Central memory CD8-positive, alpha-beta T cell (primary cell): ENCODE results near the gene TMC7.

Experiments
- ATAC-seq: fragments of 150-1000 bp; cut with Tn5 transposase; replicated peaks from 2 replicates; pipeline ENCODE4 v1.10.0; 2022; ENCODE audit warnings: mild to moderate bottlenecking, moderate FRiP score, moderate number of reproducible peaks; ENCODE audit not compliant: poor library complexity, severe bottlenecking; ENCODE audit errors: extremely low read depth
- DNase-seq, 2 donors: peaks; one replicate each; pipeline ENCODE4 v3.0.0; 2021; ENCODE audit warnings: low spot score in 2 of 2
- H3K27ac Mint-ChIP-seq: one replicate; pipeline ENCODE4 v1.8.0; 2022; ENCODE audit warnings: low read depth, mild to moderate bottlenecking, moderate library complexity, mixed read lengths
- H3K27me3 Mint-ChIP-seq: one replicate; pipeline ENCODE4 v1.8.0; 2022; ENCODE audit warnings: mixed read lengths
- H3K36me3 Mint-ChIP-seq: one replicate; pipeline ENCODE4 v1.8.0; 2022; ENCODE audit warnings: mild to moderate bottlenecking, moderate library complexity, mixed read lengths; ENCODE audit not compliant: insufficient read depth
- H3K4me1 Mint-ChIP-seq: one replicate; pipeline ENCODE4 v1.8.0; 2022; ENCODE audit warnings: mixed read lengths
- H3K4me3 Mint-ChIP-seq: one replicate; pipeline ENCODE4 v1.8.0; 2022; ENCODE audit warnings: mild to moderate bottlenecking, moderate library complexity, mixed read lengths
- H3K9me3 Mint-ChIP-seq: one replicate; pipeline ENCODE4 v1.8.0; 2022; ENCODE audit warnings: mixed read lengths

The TMC7 gene

DNA sequence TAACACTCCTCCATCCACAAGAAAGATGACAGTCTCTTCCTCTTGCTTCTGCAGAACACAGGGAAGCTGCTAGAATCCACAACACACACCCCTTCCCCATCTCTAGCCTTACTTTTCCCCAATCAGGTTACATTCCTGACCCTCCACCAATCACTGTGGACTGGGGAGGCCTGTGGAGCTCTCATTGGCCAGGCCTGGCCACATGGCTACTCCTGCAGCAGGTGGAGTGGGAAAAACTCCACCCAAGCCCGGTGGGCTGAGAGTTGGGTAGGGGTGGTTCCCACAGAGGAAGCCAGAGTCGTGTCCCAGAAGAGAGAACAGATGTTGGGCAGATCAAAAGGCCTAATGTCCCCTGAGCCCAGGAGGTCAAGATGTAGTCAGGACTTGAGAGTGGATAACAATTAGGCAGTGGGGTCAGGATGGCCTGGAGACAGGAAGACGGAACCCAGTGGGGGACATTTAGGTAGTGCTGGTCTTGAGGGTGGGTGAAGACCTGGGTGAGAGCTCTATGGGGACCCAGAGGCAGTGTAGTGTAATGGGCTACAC is 105.7 kb downstream of the TMC7 start:
- no peak for DNase-seq
- H3K36me3 Mint-ChIP-seq, result no peaks in the 10 kb centered on the region
- H3K4me1 Mint-ChIP-seq, result no peaks in the 10 kb centered on the region
- no peaks in the 10 kb centered on the region for H3K9me3 Mint-ChIP-seq
- no peak overlapping the region for H3K4me3 Mint-ChIP-seq
- ATAC-seq, result no peak
- peaks cover 16% of the 10 kb centered on the region for H3K27me3 Mint-ChIP-seq
- no peak overlapping the region for H3K27ac Mint-ChIP-seq

- H3K27ac Mint-ChIP-seq, result no peak overlapping the region
- ATAC-seq, result no peak
- H3K27me3 Mint-ChIP-seq, result peaks cover 18% of the 10 kb centered on the region
- no peaks in the 10 kb centered on the region for H3K9me3 Mint-ChIP-seq
- DNase-seq, result no peak
- peaks cover 5% of the 10 kb centered on the region for H3K4me1 Mint-ChIP-seq
- H3K4me3 Mint-ChIP-seq, result no peak overlapping the region
- no peaks in the 10 kb centered on the region for H3K36me3 Mint-ChIP-seq
These were observed 107.2 kb downstream of the TMC7 start for GRCh38 chr16:19090916-19091315.

DNA sequence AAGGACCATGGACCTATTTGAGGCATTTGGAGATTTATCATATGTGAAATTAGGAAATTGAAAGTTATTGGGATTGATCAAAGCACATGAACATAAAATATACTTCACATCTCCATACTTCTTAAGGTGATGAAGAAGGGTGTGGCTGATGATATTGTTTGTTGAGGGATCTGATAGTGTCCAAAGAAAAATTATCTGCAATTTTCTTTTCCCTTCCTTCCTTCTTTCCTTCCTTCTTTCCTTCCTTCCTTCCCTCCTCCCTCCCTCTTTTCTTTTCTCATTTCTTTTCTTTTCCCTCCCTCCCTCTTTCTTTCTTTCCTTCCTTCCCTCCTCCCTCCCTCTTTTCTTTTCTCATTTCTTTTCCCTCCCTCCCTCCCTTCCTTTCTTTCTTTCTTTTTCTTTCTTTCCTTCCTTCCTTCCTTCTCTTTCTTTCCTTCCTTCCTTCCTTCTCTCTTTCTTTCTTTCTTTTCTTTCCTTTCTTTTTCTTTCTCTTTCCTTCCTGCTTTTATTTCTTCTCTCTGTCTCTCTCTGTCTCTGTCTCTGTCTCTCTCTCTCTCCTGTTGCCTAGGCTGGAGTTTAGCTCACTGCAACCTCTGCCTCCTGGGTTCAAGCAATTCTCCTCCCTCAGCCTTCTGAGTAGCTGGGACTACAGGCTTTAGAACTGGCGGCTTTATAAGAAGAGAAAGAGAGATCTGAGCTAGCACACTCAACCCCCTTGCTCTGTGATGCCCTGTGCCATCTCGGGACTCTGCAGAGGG is 109.1 kb downstream of the TMC7 start:
- DNase-seq (no peak), ATAC-seq (no peak)
- no peak overlapping the region for H3K27ac Mint-ChIP-seq
- no peaks in the 10 kb centered on the region for H3K36me3 Mint-ChIP-seq
- H3K9me3 Mint-ChIP-seq, result peaks cover 3% of the 10 kb centered on the region
- H3K4me3 Mint-ChIP-seq, result no peak overlapping the region
- H3K27me3 Mint-ChIP-seq, result peaks cover 14% of the 10 kb centered on the region
- H3K4me1 Mint-ChIP-seq, result peaks cover 5% of the 10 kb centered on the region

- no peak for DNase-seq
- no peak for ATAC-seq
- peaks cover 5% of the 10 kb centered on the region for H3K4me1 Mint-ChIP-seq
- H3K27ac Mint-ChIP-seq, result no peak overlapping the region
- peaks cover 19% of the 10 kb centered on the region for H3K27me3 Mint-ChIP-seq
- H3K36me3 Mint-ChIP-seq, result no peaks in the 10 kb centered on the region
- no peak overlapping the region for H3K4me3 Mint-ChIP-seq
- H3K9me3 Mint-ChIP-seq, result peaks cover 9% of the 10 kb centered on the region
These were observed 110.2 kb downstream of the TMC7 start for GRCh38 chr16:19093631-19094541.

GRCh38 chr16:19094542-19095365 is 111.0 kb downstream of the TMC7 start:
- Mint-ChIP-seq H3K4me1 (peaks cover 5% of the 10 kb centered on the region), H3K27me3 (peaks cover 19% of the 10 kb centered on the region), H3K4me3 (no peak overlapping the region), H3K9me3 (peaks cover 9% of the 10 kb centered on the region), H3K27ac (no peak overlapping the region), H3K36me3 (no peaks in the 10 kb centered on the region)
- peak; percentile 28 for ATAC-seq
- no peak for DNase-seq

DNA sequence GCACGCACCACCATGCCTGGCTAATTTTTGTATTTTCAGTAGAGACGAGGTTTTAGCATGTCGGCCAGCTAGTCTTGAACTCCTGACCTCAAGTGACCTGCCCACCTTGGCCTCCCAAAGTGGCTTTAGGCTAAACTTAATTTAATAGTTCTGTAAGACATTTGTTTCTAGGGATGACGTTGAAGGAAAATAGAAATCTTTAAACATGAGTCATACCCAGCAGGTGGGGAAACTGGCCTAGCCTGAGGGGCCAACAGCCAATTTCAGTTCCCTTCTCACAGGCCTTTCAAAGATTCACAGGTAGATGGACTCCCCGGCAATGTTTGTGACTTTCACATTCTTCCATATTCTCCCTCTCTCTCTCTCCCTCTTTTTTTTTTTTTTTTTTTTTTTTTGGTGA is 111.9 kb downstream of the TMC7 start:
- Mint-ChIP-seq H3K4me3 (no peak overlapping the region), H3K4me1 (peaks cover 5% of the 10 kb centered on the region), H3K9me3 (peaks cover 9% of the 10 kb centered on the region), H3K27me3 (peaks cover 19% of the 10 kb centered on the region), H3K36me3 (no peaks in the 10 kb centered on the region), H3K27ac (no peak overlapping the region)
- no peak for DNase-seq
- ATAC-seq, result no peak

DNA sequence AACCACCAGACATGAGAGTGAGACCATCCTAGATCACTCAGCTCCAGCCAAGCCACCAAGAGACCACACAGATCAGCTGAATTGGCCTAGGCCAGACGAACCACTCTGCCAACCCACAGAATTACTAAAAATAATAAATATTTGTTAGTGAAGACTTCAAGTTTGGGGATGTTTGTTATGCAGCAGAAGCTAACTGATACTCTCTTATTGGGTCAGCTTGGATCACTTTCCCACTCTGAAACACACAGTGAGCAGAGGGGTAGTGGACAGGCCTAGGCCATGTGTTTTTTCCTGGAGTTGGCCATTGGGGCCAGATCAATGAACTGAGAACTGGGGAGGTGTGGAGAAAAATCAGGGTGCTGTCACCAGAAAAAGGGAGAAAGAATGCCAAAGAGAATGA is 114.4 kb downstream of the TMC7 start:
- Mint-ChIP-seq H3K36me3 (no peaks in the 10 kb centered on the region), H3K27me3 (peaks cover 19% of the 10 kb centered on the region), H3K4me1 (peaks cover 5% of the 10 kb centered on the region), H3K4me3 (no peak overlapping the region), H3K9me3 (peaks cover 9% of the 10 kb centered on the region), H3K27ac (no peak overlapping the region)
- ATAC-seq (no peak), DNase-seq (no peak)

DNA sequence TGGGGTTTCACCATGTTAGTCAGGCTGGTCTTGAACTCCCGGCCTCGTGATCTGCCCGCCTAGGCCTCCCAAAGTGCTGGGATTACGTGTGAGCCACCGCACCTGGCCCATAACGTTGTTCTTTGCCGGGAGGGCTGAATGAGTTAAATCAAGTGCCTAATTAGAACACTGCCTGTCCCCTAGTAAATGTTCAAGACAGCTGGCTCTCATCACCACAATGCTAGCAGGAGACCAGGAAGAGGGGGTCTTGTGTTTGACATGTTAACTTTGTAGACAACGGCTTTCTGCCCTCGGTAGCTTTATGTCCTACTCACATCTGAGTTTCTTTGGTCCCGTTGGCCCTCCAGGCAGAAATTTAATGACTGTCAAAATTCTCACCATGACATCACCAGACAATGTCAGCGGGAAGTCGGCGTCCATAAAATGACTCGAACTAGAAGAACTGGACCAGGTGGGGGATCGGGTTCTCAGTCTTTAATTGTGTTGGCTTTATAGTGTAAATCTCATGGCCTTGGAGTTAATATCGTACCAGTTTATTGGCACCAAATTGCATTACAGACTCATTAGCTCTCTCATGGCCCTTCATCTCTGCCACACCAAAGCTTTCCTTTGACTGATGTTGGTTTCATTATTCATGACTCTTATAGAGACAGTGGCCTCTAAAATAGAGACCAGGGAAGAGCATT is 118.6 kb downstream of the TMC7 start:
- H3K9me3 Mint-ChIP-seq, result peaks cover 9% of the 10 kb centered on the region
- H3K27ac Mint-ChIP-seq, result no peak overlapping the region
- no peak overlapping the region for H3K4me3 Mint-ChIP-seq
- no peaks in the 10 kb centered on the region for H3K36me3 Mint-ChIP-seq
- peaks cover 12% of the 10 kb centered on the region for H3K27me3 Mint-ChIP-seq
- ATAC-seq, result no peak
- DNase-seq, result no peak
- no peaks in the 10 kb centered on the region for H3K4me1 Mint-ChIP-seq

DNA sequence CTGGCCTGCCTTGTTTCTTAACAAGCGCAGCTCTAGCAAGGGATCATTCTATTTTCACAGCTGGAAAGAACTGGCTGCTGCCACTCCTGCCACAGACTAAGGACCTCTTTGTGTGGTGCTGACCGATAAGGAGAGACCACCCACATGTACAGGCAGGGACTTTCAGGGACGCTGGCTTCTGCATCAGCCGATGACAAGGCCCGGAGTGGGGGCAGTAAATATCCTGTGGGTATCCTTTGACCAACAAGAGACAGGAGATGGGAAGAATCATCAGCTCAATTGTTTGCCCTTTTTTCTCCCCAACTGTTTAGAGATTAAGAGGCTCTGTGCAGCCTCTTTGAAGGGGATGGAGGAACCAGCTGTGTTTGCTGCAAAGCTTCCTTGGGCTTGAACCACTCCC is 120.9 kb downstream of the TMC7 start:
- Mint-ChIP-seq H3K9me3 (no peaks in the 10 kb centered on the region), H3K27ac (no peak overlapping the region), H3K4me1 (no peaks in the 10 kb centered on the region), H3K27me3 (peaks cover 20% of the 10 kb centered on the region), H3K4me3 (no peak overlapping the region), H3K36me3 (no peaks in the 10 kb centered on the region)
- no peak for ATAC-seq
- no peak for DNase-seq

- no peak for DNase-seq
- Mint-ChIP-seq H3K4me3 (no peak overlapping the region), H3K9me3 (no peaks in the 10 kb centered on the region), H3K27ac (no peak overlapping the region), H3K36me3 (no peaks in the 10 kb centered on the region), H3K27me3 (peaks cover 20% of the 10 kb centered on the region), H3K4me1 (no peaks in the 10 kb centered on the region)
- no peak for ATAC-seq
These were observed 121.4 kb downstream of the TMC7 start for GRCh38 chr16:19105131-19105530.

- Mint-ChIP-seq H3K36me3 (no peaks in the 10 kb centered on the region), H3K9me3 (no peaks in the 10 kb centered on the region), H3K27ac (no peak overlapping the region), H3K4me1 (no peaks in the 10 kb centered on the region), H3K4me3 (no peak overlapping the region), H3K27me3 (peaks cover 20% of the 10 kb centered on the region)
- no peak for DNase-seq
- no peak for ATAC-seq
These were observed 122.3 kb downstream of the TMC7 start for GRCh38 chr16:19105891-19106624.
